HG03558 (cell line): Measurements from ENCODE around the gene GNAZ.

Experiments
- ATAC-seq: cut with Tn5 transposase; IDR thresholded peaks from one replicate; pipeline ENCODE4 v1.9.1; 2021; ENCODE audit warnings: moderate number of reproducible peaks; ENCODE audit not compliant: unreplicated experiment; ENCODE audit errors: extremely low read depth

The GNAZ gene

GRCh38 chr22:23063539-23064380 is 6.6 kb upstream of the GNAZ start:
- no peak for ATAC-seq

GRCh38 chr22:23064381-23065068 is 5.8 kb upstream of the GNAZ start:
- no peak for ATAC-seq

GRCh38 chr22:23065069-23065451 is 5.3 kb upstream of the GNAZ start:
- no peak for ATAC-seq

GRCh38 chr22:23065495-23066122 is 4.7 kb upstream of the GNAZ start:
- ATAC-seq = no peak

GRCh38 chr22:23066200-23067022 is 3.9 kb upstream of the GNAZ start:
- ATAC-seq = no peak

- no peak for ATAC-seq
Measured at GRCh38 chr22:23067023-23067650, 3.2 kb upstream of the GNAZ start.

- ATAC-seq = no peak
Measured at GRCh38 chr22:23067691-23068090, 2.6 kb upstream of the GNAZ start.

GRCh38 chr22:23068096-23068831 is 2.1 kb upstream of the GNAZ start:
- no peak for ATAC-seq

GRCh38 chr22:23068832-23069385 is 1.4 kb upstream of the GNAZ start:
- ATAC-seq = no peak

- ATAC-seq = no peak
Measured at GRCh38 chr22:23069502-23070357, 589 bp upstream of the GNAZ start.

GRCh38 chr22:23071230-23072076 is 1.1 kb downstream of the GNAZ start:
- no peak for ATAC-seq

GRCh38 chr22:23072077-23072910 is 2.0 kb downstream of the GNAZ start:
- no peak for ATAC-seq

- ATAC-seq = no peak
Measured at GRCh38 chr22:23072911-23073491, 2.7 kb downstream of the GNAZ start.

GRCh38 chr22:23073526-23074229 is 3.4 kb downstream of the GNAZ start:
- no peak for ATAC-seq

GRCh38 chr22:23074451-23074850 is 4.1 kb downstream of the GNAZ start:
- no peak for ATAC-seq
